ENCODE data around the gene FAM76B.

GRCh38 chr11:95827696-95828095 is 38.1 kb upstream of the FAM76B start:
- TF ChIP-seq EZH2 (IDR thresholded peaks at IDR 0.05; ENCODE audit: borderline replicate concordance, insufficient read depth, low read depth, low read length, poor library complexity, severe bottlenecking) (no peak), CTCF (IDR thresholded peaks at IDR 0.05) (no peak)

Measured in B cell (primary cell).